GM12865 (cell line): ENCODE data around the gene KRTAP5-4.
"Not testable (repeated sequence)": the region's sequence is repeated elsewhere in the genome, so short reads cannot be mapped to it uniquely, and the experiment has no call there.

ENCODE experiments used
- DNase-seq: peaks from one replicate; pipeline ENCODE4 v3.0.0; 2010; ENCODE audit warnings: low read depth
- H3K4me3 ChIP-seq: 2 replicates; pipeline ENCODE4 v1.5.1; 2011; ENCODE audit warnings: mild to moderate bottlenecking, low read depth, low read length, control low read depth
- CTCF ChIP-seq: IDR thresholded peaks from 2 replicates; pipeline ENCODE4 v1.5.1; 2011; ENCODE audit warnings: low read length, control low read depth, low read depth, inconsistent platforms; ENCODE audit not compliant: insufficient read depth; ENCODE audit errors: missing control alignments

Gene KRTAP5-4

GRCh38 chr11:1667121-1667850 is 45.3 kb upstream of the KRTAP5-4 start:
- no peak for TF ChIP-seq CTCF
- no peak overlapping the region for H3K4me3 ChIP-seq
- DNase-seq = no peak

GRCh38 chr11:1665313-1665712 is 43.4 kb upstream of the KRTAP5-4 start:
- H3K4me3 ChIP-seq = no peak overlapping the region
- no peak for TF ChIP-seq CTCF
- no peak for DNase-seq

GRCh38 chr11:1662699-1663283 is 40.9 kb upstream of the KRTAP5-4 start:
- H3K4me3 ChIP-seq, DNase-seq: not testable (repeated sequence)

GRCh38 chr11:1661454-1662269 is 39.7 kb upstream of the KRTAP5-4 start:
- not testable (repeated sequence) for DNase-seq, H3K4me3 ChIP-seq

- no peak for TF ChIP-seq CTCF
- H3K4me3 ChIP-seq = no peak overlapping the region
- DNase-seq = no peak
Observed at GRCh38 chr11:1660111-1660867, 38.4 kb upstream of the KRTAP5-4 start.

GRCh38 chr11:1659506-1659905 is 37.6 kb upstream of the KRTAP5-4 start:
- no peak for TF ChIP-seq CTCF
- H3K4me3 ChIP-seq = no peak overlapping the region
- no peak for DNase-seq

- no peak for TF ChIP-seq CTCF
- no peak for DNase-seq
- H3K4me3 ChIP-seq = no peak overlapping the region
Observed at GRCh38 chr11:1656670-1657069, 34.7 kb upstream of the KRTAP5-4 start.
